K562 (cell line): ENCODE data around the gene ACER3. TPM values are rescaled to one million over a fixed set of nuclear protein-coding genes. Genes with fewer than 3 reads are reported as not detected.
A peak's percentile ranks its signal among the peaks of the same experiment; 100 is the strongest.

Experiments
- CBFA2T2 ChIP-seq: fragments of 450-650 bp; conservative IDR thresholded peaks from 2 replicates; pipeline ENCODE4 v1.6.1; 2017; ENCODE audit warnings: mild to moderate bottlenecking
- CREB1 ChIP-seq, 2 experiments: sonication (generic) in 1 of 2; formaldehyde crosslinking in 1 of 2; IDR thresholded peaks; 2 replicates each; pipeline versions ENCODE4 v1.6.1 to v1.8.0; 2012 to 2022; ENCODE audit warnings: inconsistent platforms in 1 of 2, mild to moderate bottlenecking in 1 of 2, missing genetic modification reagents in 1 of 2, moderate library complexity in 1 of 2
- ESRRB ChIP-seq: fragments of 250-450 bp; sonication (Bioruptor Pico); IDR thresholded peaks from 2 replicates; pipeline ENCODE4 v1.5.0; 2020; ENCODE audit warnings: mild to moderate bottlenecking, moderate library complexity, borderline replicate concordance
- NONO ChIP-seq, 2 experiments: fragments of 200-400 bp in 1 of 2; fragments of 450-650 bp in 1 of 2; formaldehyde crosslinking in 1 of 2; IDR thresholded peaks; 2 replicates each; pipeline ENCODE4 v1.6.1; 2017; ENCODE audit warnings: low read depth in 2 of 2, mild to moderate bottlenecking in 2 of 2, moderate library complexity in 2 of 2, low read length in 1 of 2
- SMARCC2 ChIP-seq: fragments of 450-650 bp; IDR thresholded peaks from 2 replicates; pipeline ENCODE4 v1.6.1; 2017; ENCODE audit warnings: antibody characterized with exemption, moderate library complexity, mild to moderate bottlenecking, low read depth
- TCFL5 ChIP-seq: fragments of 250-450 bp; sonication (Bioruptor Pico); conservative IDR thresholded peaks from 2 replicates; pipeline ENCODE4 v1.6.1; 2021; ENCODE audit warnings: mild to moderate bottlenecking, moderate library complexity, matching md5 sums
- ZBED1 ChIP-seq: IDR thresholded peaks from 2 replicates; pipeline ENCODE4 v1.6.1; 2014
- ZNF668 ChIP-seq: fragments of 250-450 bp; sonication (Bioruptor Pico); IDR thresholded peaks from 2 replicates; pipeline ENCODE4 v1.8.0; 2022; ENCODE audit warnings: mild to moderate bottlenecking, inconsistent platforms
- ZNF695 ChIP-seq: fragments of 450-650 bp; formaldehyde crosslinking; IDR thresholded peaks from 2 replicates; pipeline ENCODE4 v1.4.0; 2020; ENCODE audit warnings: mild to moderate bottlenecking, moderate library complexity
- ZSCAN32 ChIP-seq: fragments of 450-650 bp; formaldehyde crosslinking; IDR thresholded peaks from 2 replicates; pipeline ENCODE4 v1.4.0; 2020; ENCODE audit warnings: mild to moderate bottlenecking, moderate library complexity
- polyA plus RNA-seq, 8 experiments: library from polyadenylated mRNA; depleted of rRNA in 4 of 8; stranded (reverse) in 5 of 8; unstranded in 3 of 8; fragments of >200 nt; fragmentation: Nextera tagmentation in 2 of 8; fragmentation: Illumina TruSeq in 1 of 8; extraction: Ambion mirVana in 2 of 8; extraction: Trizol in 1 of 8; gene quantifications; 2 replicates each; pipeline versions ENCODE4 v1.2.1 to v1.2.3, GENCODE V29; 2011 to 2014; ENCODE audit warnings: inconsistent platforms in 1 of 8, missing spikeins in 1 of 8
- total RNA-seq, 7 experiments: library from RNA; depleted of rRNA in 6 of 7; stranded (reverse); fragments of >200 nt in 6 of 7; fragmentation: Illumina TruSeq in 2 of 7; extraction: Trizol in 2 of 7; gene quantifications; 2 replicates each; pipeline versions ENCODE4 v1.2.1 to v1.2.3, GENCODE V29; 2011 to 2021; ENCODE audit warnings: low replicate concordance in 1 of 7
- TF ChIP-seq, protein P1 (sequence below), 2 experiments: IDR thresholded peaks; 2 replicates each; pipeline ENCODE4 v1.6.1; 2012; ENCODE audit warnings: improper control_type of control experiment in 2 of 2, low read depth in 2 of 2, low read length in 2 of 2, borderline replicate concordance in 1 of 2
- TF ChIP-seq, protein P2 (sequence below), 3 experiments: IDR thresholded peaks in 2 of 3; conservative IDR thresholded peaks in 1 of 3; 2 replicates each; pipeline ENCODE4 v1.5.1; 2011 to 2012; ENCODE audit warnings: low read length in 3 of 3, mild to moderate bottlenecking in 3 of 3, control low read depth in 2 of 3, improper control_type of control experiment in 1 of 3, inconsistent platforms in 1 of 3, low read depth in 1 of 3, mixed read lengths in 1 of 3, moderate library complexity in 1 of 3; ENCODE audit not compliant: insufficient read depth in 2 of 3
- TF ChIP-seq, protein P3 (sequence below): fragments of 450-650 bp; IDR thresholded peaks from 2 replicates; pipeline ENCODE4 v1.6.1; 2018; ENCODE audit not compliant: partially characterized antibody
- TF ChIP-seq, protein P4 (sequence below): IDR thresholded peaks from 2 replicates; pipeline ENCODE4 v1.6.1; 2016; ENCODE audit warnings: missing genetic modification characterization, missing compliant biosample characterization
- TF ChIP-seq, protein P5 (sequence below): sonication (generic); formaldehyde crosslinking; IDR thresholded peaks from 2 replicates; pipeline ENCODE4 v1.8.1; 2023; ENCODE audit warnings: mild to moderate bottlenecking, missing genetic modification reagents

Gene ACER3
- total and polyA plus RNA-seq, 9 of the 15 experiments (the other 6 are each of a cell fraction or from before 2014, with no cell fraction given): 2.0 to 23.8 (median 9.5) TPM

DNA sequence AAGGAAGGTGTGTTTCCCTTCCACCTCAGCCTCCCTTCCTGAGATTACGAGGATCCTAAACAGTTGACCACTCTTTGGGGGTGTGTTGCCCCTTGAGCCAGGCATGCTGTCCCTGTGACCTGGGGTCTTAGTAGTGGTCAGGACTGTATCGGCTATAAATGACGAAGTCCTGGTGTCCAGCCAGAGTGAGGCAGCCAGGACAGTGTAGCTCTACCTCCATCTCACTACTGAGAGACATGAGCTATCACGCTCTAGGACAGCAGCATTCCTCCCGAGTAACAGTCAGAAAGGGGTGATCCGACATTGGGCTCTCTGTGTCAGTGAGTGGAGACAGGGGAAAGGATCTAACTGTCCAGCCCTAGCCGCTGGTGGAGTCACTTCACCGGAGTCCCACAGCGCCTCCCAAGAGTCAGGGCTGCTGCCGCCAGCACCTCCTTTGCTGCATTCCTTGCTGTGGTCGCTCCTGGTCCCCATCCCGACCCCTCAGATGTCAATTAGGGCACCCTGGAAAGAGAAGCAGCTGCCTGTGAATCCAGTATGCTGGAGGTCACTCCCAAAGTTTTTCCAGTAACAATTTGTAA, 170.2 kb downstream of the ACER3 start (continued):
- TF ChIP-seq ESRRB (CRISPR knock-in tag): no peak
- TF ChIP-seq ZSCAN32 (CRISPR knock-in tag): no peak
- TF ChIP-seq CREB1 (IDR thresholded peaks at IDR 0.05): 0 out of 2 replicates have a peak, but pooled peaks have one; percentile 18
- no peak for TF ChIP-seq CREB1 (CRISPR knock-in tag; IDR thresholded peaks at IDR 0.05)
- TF ChIP-seq ZNF695: no peak
- TF ChIP-seq, protein P1, sequence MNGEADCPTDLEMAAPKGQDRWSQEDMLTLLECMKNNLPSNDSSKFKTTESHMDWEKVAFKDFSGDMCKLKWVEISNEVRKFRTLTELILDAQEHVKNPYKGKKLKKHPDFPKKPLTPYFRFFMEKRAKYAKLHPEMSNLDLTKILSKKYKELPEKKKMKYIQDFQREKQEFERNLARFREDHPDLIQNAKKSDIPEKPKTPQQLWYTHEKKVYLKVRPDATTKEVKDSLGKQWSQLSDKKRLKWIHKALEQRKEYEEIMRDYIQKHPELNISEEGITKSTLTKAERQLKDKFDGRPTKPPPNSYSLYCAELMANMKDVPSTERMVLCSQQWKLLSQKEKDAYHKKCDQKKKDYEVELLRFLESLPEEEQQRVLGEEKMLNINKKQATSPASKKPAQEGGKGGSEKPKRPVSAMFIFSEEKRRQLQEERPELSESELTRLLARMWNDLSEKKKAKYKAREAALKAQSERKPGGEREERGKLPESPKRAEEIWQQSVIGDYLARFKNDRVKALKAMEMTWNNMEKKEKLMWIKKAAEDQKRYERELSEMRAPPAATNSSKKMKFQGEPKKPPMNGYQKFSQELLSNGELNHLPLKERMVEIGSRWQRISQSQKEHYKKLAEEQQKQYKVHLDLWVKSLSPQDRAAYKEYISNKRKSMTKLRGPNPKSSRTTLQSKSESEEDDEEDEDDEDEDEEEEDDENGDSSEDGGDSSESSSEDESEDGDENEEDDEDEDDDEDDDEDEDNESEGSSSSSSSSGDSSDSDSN (IDR thresholded peaks at IDR 0.05; ENCODE audit: borderline replicate concordance in 1 of 2, low read depth in 2 of 2, low read length in 2 of 2): 0 out of 4 replicates have a peak, but pooled peaks of 1 of the 2 experiments have one; percentile 55
- TF ChIP-seq ZNF668 (CRISPR knock-in tag): no peak
- no peak for TF ChIP-seq NONO (IDR thresholded peaks at IDR 0.05; ENCODE audit: low read depth in 2 of 2, low read length in 1 of 2)
- no peak for TF ChIP-seq TCFL5
- TF ChIP-seq SMARCC2: peak; percentile 54; the same call in 1 of the 2 replicates
- TF ChIP-seq, protein P2, sequence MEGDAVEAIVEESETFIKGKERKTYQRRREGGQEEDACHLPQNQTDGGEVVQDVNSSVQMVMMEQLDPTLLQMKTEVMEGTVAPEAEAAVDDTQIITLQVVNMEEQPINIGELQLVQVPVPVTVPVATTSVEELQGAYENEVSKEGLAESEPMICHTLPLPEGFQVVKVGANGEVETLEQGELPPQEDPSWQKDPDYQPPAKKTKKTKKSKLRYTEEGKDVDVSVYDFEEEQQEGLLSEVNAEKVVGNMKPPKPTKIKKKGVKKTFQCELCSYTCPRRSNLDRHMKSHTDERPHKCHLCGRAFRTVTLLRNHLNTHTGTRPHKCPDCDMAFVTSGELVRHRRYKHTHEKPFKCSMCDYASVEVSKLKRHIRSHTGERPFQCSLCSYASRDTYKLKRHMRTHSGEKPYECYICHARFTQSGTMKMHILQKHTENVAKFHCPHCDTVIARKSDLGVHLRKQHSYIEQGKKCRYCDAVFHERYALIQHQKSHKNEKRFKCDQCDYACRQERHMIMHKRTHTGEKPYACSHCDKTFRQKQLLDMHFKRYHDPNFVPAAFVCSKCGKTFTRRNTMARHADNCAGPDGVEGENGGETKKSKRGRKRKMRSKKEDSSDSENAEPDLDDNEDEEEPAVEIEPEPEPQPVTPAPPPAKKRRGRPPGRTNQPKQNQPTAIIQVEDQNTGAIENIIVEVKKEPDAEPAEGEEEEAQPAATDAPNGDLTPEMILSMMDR (IDR thresholded peaks at IDR 0.05 in 2 of 3, conservative IDR thresholded peaks at IDR 0.05 in 1 of 3; ENCODE audit: insufficient read depth in 2 of 3, low read depth in 1 of 3, low read length in 3 of 3): peak; percentile 41 to 63 (median 54); a peak in 5 of 6 replicates
- TF ChIP-seq, protein P3, sequence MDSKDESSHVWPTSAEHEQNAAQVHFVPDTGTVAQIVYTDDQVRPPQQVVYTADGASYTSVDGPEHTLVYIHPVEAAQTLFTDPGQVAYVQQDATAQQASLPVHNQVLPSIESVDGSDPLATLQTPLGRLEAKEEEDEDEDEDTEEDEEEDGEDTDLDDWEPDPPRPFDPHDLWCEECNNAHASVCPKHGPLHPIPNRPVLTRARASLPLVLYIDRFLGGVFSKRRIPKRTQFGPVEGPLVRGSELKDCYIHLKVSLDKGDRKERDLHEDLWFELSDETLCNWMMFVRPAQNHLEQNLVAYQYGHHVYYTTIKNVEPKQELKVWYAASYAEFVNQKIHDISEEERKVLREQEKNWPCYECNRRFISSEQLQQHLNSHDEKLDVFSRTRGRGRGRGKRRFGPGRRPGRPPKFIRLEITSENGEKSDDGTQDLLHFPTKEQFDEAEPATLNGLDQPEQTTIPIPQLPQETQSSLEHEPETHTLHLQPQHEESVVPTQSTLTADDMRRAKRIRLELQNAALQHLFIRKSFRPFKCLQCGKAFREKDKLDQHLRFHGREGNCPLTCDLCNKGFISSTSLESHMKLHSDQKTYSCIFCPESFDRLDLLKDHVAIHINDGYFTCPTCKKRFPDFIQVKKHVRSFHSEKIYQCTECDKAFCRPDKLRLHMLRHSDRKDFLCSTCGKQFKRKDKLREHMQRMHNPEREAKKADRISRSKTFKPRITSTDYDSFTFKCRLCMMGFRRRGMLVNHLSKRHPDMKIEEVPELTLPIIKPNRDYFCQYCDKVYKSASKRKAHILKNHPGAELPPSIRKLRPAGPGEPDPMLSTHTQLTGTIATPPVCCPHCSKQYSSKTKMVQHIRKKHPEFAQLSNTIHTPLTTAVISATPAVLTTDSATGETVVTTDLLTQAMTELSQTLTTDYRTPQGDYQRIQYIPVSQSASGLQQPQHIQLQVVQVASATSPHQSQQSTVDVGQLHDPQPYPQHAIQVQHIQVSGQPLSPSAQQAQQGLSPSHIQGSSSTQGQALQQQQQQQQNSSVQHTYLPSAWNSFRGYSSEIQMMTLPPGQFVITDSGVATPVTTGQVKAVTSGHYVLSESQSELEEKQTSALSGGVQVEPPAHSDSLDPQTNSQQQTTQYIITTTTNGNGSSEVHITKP: no peak
- no peak for TF ChIP-seq ZBED1
- TF ChIP-seq, protein P4, sequence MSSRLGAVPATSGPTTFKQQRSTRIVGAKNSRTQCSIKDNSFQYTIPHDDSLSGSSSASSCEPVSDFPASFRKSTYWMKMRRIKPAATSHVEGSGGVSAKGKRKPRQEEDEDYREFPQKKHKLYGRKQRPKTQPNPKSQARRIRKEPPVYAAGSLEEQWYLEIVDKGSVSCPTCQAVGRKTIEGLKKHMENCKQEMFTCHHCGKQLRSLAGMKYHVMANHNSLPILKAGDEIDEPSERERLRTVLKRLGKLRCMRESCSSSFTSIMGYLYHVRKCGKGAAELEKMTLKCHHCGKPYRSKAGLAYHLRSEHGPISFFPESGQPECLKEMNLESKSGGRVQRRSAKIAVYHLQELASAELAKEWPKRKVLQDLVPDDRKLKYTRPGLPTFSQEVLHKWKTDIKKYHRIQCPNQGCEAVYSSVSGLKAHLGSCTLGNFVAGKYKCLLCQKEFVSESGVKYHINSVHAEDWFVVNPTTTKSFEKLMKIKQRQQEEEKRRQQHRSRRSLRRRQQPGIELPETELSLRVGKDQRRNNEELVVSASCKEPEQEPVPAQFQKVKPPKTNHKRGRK (tag): no peak
- TF ChIP-seq, protein P5, sequence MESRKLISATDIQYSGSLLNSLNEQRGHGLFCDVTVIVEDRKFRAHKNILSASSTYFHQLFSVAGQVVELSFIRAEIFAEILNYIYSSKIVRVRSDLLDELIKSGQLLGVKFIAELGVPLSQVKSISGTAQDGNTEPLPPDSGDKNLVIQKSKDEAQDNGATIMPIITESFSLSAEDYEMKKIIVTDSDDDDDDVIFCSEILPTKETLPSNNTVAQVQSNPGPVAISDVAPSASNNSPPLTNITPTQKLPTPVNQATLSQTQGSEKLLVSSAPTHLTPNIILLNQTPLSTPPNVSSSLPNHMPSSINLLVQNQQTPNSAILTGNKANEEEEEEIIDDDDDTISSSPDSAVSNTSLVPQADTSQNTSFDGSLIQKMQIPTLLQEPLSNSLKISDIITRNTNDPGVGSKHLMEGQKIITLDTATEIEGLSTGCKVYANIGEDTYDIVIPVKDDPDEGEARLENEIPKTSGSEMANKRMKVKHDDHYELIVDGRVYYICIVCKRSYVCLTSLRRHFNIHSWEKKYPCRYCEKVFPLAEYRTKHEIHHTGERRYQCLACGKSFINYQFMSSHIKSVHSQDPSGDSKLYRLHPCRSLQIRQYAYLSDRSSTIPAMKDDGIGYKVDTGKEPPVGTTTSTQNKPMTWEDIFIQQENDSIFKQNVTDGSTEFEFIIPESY (CRISPR knock-in tag): peak; percentile 88
- TF ChIP-seq CBFA2T2: no peak
